GM10266 (cell line): Measurements from ENCODE around the gene RABAC1.
"Not testable (repeated sequence)": the region's sequence is repeated elsewhere in the genome, so short reads cannot be mapped to it uniquely, and the experiment has no call there.

Experiments
- DNase-seq: peaks from one replicate; pipeline ENCODE4 v3.0.0; 2012; ENCODE audit errors: extremely low spot score
- TF ChIP-seq, protein P1 (sequence below): IDR thresholded peaks from 2 replicates; pipeline ENCODE4 v1.5.1; 2012; ENCODE audit warnings: mild to moderate bottlenecking, low read depth; ENCODE audit not compliant: control insufficient read depth, insufficient read depth; ENCODE audit errors: missing control alignments

RABAC1 gene

DNA sequence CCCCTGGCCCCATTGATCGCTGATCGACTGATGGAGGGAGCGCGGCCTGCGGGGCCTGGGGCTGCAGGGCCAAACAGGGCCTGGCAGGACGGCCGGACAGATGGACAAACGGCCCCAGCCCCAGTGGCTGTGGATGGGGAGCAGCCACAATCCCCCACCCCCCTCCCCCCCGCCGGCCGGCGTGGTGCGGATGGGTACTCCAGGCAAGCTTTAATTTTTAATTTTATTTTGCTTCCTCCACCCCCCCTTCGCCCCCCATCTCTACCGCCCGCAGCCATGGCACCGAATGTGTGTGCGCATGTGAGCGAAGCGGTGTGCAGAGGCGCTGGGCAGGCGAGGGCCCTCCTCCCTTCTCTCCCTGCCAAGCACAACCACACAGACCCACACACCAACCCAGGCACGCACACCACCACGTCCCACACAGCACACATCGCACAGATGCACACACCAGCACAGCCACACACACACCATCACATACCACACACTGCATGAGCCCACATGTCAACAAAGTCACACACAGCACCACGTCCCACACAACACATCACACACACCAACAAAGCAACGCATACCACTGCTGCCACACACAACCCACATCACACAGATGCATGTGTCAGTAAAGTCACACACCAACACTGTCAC lies 43.2 kb downstream of the RABAC1 start:
- TF ChIP-seq, protein P1, sequence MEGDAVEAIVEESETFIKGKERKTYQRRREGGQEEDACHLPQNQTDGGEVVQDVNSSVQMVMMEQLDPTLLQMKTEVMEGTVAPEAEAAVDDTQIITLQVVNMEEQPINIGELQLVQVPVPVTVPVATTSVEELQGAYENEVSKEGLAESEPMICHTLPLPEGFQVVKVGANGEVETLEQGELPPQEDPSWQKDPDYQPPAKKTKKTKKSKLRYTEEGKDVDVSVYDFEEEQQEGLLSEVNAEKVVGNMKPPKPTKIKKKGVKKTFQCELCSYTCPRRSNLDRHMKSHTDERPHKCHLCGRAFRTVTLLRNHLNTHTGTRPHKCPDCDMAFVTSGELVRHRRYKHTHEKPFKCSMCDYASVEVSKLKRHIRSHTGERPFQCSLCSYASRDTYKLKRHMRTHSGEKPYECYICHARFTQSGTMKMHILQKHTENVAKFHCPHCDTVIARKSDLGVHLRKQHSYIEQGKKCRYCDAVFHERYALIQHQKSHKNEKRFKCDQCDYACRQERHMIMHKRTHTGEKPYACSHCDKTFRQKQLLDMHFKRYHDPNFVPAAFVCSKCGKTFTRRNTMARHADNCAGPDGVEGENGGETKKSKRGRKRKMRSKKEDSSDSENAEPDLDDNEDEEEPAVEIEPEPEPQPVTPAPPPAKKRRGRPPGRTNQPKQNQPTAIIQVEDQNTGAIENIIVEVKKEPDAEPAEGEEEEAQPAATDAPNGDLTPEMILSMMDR = no peak
- DNase-seq = no peak

DNA sequence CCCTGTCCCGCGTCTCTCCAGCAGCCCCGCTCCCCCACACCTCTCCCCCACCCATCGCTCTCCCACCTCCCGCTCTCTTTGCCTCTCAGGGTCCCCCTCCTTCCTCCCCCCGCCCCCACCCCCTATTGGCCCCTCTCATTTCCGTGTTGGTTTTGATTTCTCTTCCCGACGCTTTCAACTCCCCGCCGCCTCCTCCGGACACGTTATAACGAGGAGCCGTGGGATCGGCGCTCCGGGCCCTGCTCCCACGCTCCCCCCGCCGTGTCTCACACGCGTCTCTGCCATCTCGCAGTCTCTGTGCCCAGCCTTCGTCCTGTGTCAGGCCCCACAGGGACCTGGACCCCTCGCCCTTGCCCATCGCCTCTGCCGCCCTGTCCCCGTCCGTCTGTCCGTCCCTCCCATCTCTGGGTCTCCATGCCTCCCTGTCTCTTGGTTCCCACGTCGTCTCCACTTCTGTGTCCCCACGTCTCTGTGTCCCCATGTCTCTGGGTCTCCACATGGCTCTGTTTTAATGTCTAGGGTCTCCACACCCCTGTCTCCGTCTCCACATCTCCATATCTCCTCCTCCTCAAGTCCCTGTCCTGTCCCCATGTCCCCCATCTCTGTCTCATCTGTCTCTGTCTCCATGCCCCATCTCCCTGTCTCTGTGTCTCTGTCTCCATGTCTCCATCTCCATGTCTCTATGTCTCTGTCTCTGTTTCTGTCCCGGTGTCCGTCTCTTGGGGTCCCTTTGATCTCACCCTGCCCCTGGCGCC lies 43.9 kb downstream of the RABAC1 start:
- DNase-seq = no peak
- TF ChIP-seq, protein P1 = no peak

- not testable (repeated sequence) for DNase-seq
Observed at GRCh38 chr19:41914424-41914834, 44.7 kb downstream of the RABAC1 start.

- TF ChIP-seq, protein P1 = no peak
Observed at GRCh38 chr19:41913538-41914423, 45.3 kb downstream of the RABAC1 start.

GRCh38 chr19:41912899-41913537 lies 46.1 kb downstream of the RABAC1 start:
- TF ChIP-seq, protein P1 = no peak
- DNase-seq = no peak

More at GRCh38 chr19:41913538-41914423, 45.3 kb downstream of the RABAC1 start:
- no peak for DNase-seq

DNA sequence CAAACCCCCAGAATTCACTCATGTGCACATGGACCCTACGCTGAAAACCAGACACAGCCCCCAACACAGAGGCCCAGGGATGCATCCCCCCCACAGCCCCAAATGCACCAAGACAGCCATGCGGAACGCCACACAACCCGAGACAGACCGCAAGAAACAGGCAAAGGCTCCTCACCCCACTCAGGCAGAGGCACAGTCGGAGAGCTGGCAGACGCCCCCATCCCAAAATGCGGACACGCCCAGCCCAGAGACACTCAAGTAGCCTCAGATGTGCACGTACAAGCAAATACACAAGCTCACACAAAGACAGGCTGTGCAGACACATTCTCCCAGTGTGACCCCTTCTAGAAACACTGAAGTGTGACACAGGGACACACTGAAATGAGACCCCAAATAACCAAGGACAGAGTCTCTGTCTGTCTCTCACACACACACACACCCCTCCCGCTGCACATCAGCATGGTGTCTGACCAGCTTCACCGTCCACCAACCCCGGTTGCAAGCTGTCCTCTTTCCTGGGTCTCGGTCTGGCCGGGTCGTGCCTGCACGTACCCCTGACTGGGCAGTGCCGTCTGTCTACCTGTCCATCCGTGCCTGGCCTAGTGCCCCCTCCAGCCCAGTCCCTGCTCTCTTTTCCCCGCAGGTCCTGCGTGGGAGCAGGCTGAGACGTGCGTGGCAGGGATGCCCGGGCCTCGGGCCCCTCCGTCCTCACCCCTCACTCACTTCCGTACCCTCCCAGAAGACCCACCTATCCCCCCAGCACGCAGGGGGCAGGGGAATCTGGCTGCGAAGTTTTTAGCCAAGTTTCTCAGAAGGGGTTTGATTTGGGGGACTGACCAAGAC lies 47.0 kb downstream of the RABAC1 start:
- no peak for DNase-seq
- TF ChIP-seq, protein P1 = no peak
